ENCODE data around the gene TMUB1. TPM values are rescaled to one million over a fixed set of nuclear protein-coding genes. Genes with fewer than 3 reads are reported as not detected.

Gene TMUB1
- total and polyA plus RNA-seq, 4 donors: 32.8 to 104 (median 46.6) TPM

- Histone ChIP-seq H3K36me3 (ENCODE audit: control insufficient read depth in 4 of 4, insufficient read depth in 4 of 4, low read length in 4 of 4) (peaks cover 0 to 28% (median 5%) of the 10 kb centered on the region in 4 donors), H3K9ac (ENCODE audit: insufficient read depth in 1 of 2, low read length in 2 of 2) (no peak overlapping the region), H3K4me3 (no peak overlapping the region), H3K27me3 (ENCODE audit: control insufficient read depth in 3 of 3, insufficient read depth in 3 of 3, low read length in 2 of 3) (no peaks in the 10 kb centered on the region), H3K4me1 (ENCODE audit: control insufficient read depth in 5 of 5, insufficient read depth in 5 of 5, low read length in 5 of 5) (peaks cover 0 to 8% (median 0%) of the 10 kb centered on the region in 5 donors), H3K27ac (ENCODE audit: low read depth in 1 of 2, low read length in 1 of 2) (no peak overlapping the region), H3K9me3 (ENCODE audit: control insufficient read depth in 4 of 4, insufficient read depth in 3 of 4, low read length in 3 of 4) (peaks cover 0 to 2% (median 0%) of the 10 kb centered on the region in 4 donors)
- ATAC-seq (ENCODE audit: insufficient read depth, low FRiP score): no peak
- WGBS, 2 donors: 63 to 71% methylated on average over 17 to 18 of the region's 18 CpGs
- TF ChIP-seq, protein P1, sequence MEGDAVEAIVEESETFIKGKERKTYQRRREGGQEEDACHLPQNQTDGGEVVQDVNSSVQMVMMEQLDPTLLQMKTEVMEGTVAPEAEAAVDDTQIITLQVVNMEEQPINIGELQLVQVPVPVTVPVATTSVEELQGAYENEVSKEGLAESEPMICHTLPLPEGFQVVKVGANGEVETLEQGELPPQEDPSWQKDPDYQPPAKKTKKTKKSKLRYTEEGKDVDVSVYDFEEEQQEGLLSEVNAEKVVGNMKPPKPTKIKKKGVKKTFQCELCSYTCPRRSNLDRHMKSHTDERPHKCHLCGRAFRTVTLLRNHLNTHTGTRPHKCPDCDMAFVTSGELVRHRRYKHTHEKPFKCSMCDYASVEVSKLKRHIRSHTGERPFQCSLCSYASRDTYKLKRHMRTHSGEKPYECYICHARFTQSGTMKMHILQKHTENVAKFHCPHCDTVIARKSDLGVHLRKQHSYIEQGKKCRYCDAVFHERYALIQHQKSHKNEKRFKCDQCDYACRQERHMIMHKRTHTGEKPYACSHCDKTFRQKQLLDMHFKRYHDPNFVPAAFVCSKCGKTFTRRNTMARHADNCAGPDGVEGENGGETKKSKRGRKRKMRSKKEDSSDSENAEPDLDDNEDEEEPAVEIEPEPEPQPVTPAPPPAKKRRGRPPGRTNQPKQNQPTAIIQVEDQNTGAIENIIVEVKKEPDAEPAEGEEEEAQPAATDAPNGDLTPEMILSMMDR (IDR thresholded peaks at IDR 0.05; ENCODE audit: control extremely low read depth, extremely low read depth): no peak
- DNase-seq: no peak
These were observed 43.3 kb downstream of the TMUB1 start for GRCh38 chr7:151039850-151040548.

DNA sequence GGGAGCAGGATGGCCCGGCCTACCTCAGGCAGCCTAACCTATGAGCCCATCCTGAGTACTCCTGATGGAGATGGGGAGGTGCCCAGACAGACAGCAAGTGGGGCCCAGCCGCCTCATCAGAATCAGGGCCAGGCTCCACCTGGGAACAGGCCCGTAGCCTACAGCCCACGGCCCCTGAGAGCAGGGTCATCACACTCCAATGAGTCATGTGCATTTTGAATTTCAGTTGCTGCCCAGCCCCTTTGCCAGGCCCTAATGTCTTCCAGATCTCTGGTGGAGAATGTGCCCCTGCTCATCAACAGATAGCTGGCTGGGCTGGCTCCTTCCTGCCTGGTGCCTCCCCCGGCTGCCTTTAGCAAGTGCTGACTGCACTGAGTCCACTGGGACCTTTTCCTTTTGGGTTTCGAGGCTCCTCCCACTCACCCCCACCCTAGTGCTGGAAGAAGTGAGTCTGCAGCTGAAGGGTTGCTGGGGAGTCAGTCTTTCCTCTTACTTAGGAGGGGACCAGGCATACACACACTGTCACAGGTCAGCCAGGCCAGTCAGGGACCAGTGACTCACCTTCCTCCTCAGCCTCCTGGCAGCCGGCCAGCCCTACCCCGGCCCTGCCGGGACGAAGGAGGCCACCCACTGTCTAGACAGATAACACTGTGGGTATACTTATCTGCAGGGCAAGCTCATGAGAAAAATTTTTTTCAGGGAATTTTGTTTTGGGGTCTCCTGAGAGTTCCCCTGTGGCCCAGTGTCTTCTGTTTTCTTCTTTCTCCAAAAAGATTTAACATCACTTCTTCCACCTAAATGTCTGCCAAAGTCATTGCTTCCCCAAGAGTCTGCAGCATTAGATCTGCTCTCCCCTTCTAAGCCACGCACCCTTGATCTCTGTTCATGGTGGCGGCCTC, 44.1 kb downstream of the TMUB1 start:
- peaks cover 0 to 8% (median 0%) of the 10 kb centered on the region in 5 donors for H3K4me1 ChIP-seq (ENCODE audit: control insufficient read depth in 5 of 5, insufficient read depth in 5 of 5, low read length in 5 of 5)
- H3K36me3 ChIP-seq (ENCODE audit: control insufficient read depth in 4 of 4, insufficient read depth in 4 of 4, low read length in 4 of 4): peaks cover 0 to 33% (median 5%) of the 10 kb centered on the region in 4 donors
- no peak overlapping the region for H3K9ac ChIP-seq (ENCODE audit: insufficient read depth in 1 of 2, low read length in 2 of 2)
- H3K27me3 ChIP-seq (ENCODE audit: control insufficient read depth in 3 of 3, insufficient read depth in 3 of 3, low read length in 2 of 3): no peaks in the 10 kb centered on the region
- no peak overlapping the region for H3K4me3 ChIP-seq
- H3K27ac ChIP-seq (ENCODE audit: low read depth in 1 of 2, low read length in 1 of 2): peak overlapping the region; percentile 16 to 50
- ATAC-seq (ENCODE audit: insufficient read depth, low FRiP score): peak; percentile 65
- TF ChIP-seq, protein P1 (IDR thresholded peaks at IDR 0.05; ENCODE audit: control extremely low read depth, extremely low read depth): no peak
- peak in 2 of 3 donors; percentile 21 to 48 for DNase-seq
- WGBS, 2 donors: 48 to 52% methylated on average over 12 of the region's 12 CpGs
- peaks cover 0 to 2% (median 0%) of the 10 kb centered on the region in 4 donors for H3K9me3 ChIP-seq (ENCODE audit: control insufficient read depth in 4 of 4, insufficient read depth in 3 of 4, low read length in 3 of 4)

GRCh38 chr7:151035902-151036301, 47.4 kb downstream of the TMUB1 start:
- no peaks in the 10 kb centered on the region for H3K27me3 ChIP-seq (ENCODE audit: control insufficient read depth in 3 of 3, insufficient read depth in 3 of 3, low read length in 2 of 3)
- ATAC-seq (ENCODE audit: insufficient read depth, low FRiP score) (no peak), DNase-seq (no peak)
- no peak overlapping the region for H3K9ac ChIP-seq (ENCODE audit: insufficient read depth in 1 of 2, low read length in 2 of 2)
- peaks cover 0 to 33% (median 3%) of the 10 kb centered on the region in 4 donors for H3K36me3 ChIP-seq (ENCODE audit: control insufficient read depth in 4 of 4, insufficient read depth in 4 of 4, low read length in 4 of 4)
- no peak overlapping the region for H3K4me3 ChIP-seq
- TF ChIP-seq, protein P1 (IDR thresholded peaks at IDR 0.05; ENCODE audit: control extremely low read depth, extremely low read depth): no peak
- H3K4me1 ChIP-seq (ENCODE audit: control insufficient read depth in 5 of 5, insufficient read depth in 5 of 5, low read length in 5 of 5): peaks cover 0 to 8% (median 0%) of the 10 kb centered on the region in 5 donors
- WGBS, 2 donors: 94 to 95% methylated on average over 17 of the region's 17 CpGs
- H3K27ac ChIP-seq (ENCODE audit: low read depth in 1 of 2, low read length in 1 of 2): no peak overlapping the region
- H3K9me3 ChIP-seq (ENCODE audit: control insufficient read depth in 4 of 4, insufficient read depth in 3 of 4, low read length in 3 of 4): no peaks in the 10 kb centered on the region

Data from lung (tissue), 12 donors.